Mammary epithelial cell (primary cell): ENCODE data around the gene UPP1.

Experiments used
- EZH2 ChIP-seq: IDR thresholded peaks from 2 replicates; pipeline ENCODE4 v1.6.1; 2012; ENCODE audit warnings: low read length, inconsistent platforms, borderline replicate concordance
- TF ChIP-seq, protein P1 (sequence below), 2 donors: IDR thresholded peaks in 1 of 2; conservative IDR thresholded peaks in 1 of 2; 2 replicates each; pipeline ENCODE4 v1.5.1; 2011 to 2012; ENCODE audit warnings: inconsistent platforms in 2 of 2, low read length in 2 of 2, mild to moderate bottlenecking in 2 of 2, control low read depth in 1 of 2, low read depth in 1 of 2; ENCODE audit not compliant: insufficient read depth in 1 of 2; ENCODE audit errors: extremely low read depth in 1 of 2

DNA sequence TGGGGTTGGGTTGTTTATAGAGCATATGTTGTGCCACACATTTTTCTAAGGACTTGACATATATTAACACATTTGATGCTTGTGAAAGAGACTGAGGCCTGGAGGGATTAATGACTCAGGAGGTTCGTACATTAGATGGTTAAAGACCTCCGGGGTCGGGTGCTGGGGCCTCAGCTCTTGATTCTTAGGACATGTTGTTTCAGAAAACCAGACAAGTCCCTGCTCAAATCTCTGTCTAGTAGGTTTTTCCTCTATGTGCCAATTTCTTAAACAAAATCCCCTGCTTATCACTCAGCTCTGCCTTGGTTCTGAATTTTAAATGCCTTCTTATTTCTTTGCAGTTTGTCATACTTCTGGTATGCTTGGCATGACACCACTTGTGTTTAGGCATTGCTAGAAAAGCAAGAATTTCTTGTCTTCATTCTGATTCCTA lies 5.8 kb downstream of the UPP1 start:
- TF ChIP-seq, protein P1, sequence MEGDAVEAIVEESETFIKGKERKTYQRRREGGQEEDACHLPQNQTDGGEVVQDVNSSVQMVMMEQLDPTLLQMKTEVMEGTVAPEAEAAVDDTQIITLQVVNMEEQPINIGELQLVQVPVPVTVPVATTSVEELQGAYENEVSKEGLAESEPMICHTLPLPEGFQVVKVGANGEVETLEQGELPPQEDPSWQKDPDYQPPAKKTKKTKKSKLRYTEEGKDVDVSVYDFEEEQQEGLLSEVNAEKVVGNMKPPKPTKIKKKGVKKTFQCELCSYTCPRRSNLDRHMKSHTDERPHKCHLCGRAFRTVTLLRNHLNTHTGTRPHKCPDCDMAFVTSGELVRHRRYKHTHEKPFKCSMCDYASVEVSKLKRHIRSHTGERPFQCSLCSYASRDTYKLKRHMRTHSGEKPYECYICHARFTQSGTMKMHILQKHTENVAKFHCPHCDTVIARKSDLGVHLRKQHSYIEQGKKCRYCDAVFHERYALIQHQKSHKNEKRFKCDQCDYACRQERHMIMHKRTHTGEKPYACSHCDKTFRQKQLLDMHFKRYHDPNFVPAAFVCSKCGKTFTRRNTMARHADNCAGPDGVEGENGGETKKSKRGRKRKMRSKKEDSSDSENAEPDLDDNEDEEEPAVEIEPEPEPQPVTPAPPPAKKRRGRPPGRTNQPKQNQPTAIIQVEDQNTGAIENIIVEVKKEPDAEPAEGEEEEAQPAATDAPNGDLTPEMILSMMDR (conservative IDR thresholded peaks at IDR 0.05 in 1 of 2, IDR thresholded peaks at IDR 0.05 in 1 of 2; ENCODE audit: extremely low read depth in 1 of 2, insufficient read depth in 1 of 2, low read depth in 1 of 2, low read length in 2 of 2) = no peak
- no peak for TF ChIP-seq EZH2
